Activated CD4-positive, alpha-beta memory T cell treated with anti-CD3 and anti-CD28 coated beads, Interleukin-2, amount 10 ng/mL, durations not matched to agents 7 days and 5 days (primary cell): ENCODE results near the gene COPG1. TPM values are rescaled to one million over a fixed set of nuclear protein-coding genes. Genes with fewer than 3 reads are reported as not detected.

Experiments
- CTCF ChIA-PET: fragments of 350-600 bp; sonication (Branson Sonifier 250); formaldehyde crosslinking; loops from one replicate; lab custom pipeline; 2021; ENCODE audit warnings: antibody characterized with exemption, inconsistent platforms; lab: Charles Lee
- POLR2A ChIA-PET: fragments of 350-600 bp; sonication (Branson Sonifier 250); formaldehyde crosslinking; loops from one replicate; lab custom pipeline; 2021; ENCODE audit warnings: antibody characterized with exemption; lab: Charles Lee
- DNase-seq: peaks from one replicate; pipeline ENCODE4 v3.0.0-alpha.2; 2020
- H3K27ac Mint-ChIP-seq: one replicate; pipeline ENCODE4 v1.8.0; 2021; ENCODE audit warnings: mild to moderate bottlenecking, mixed read lengths
- H3K27me3 Mint-ChIP-seq: one replicate; pipeline ENCODE4 v1.8.0; 2021; ENCODE audit warnings: mixed read lengths
- H3K36me3 Mint-ChIP-seq: one replicate; pipeline ENCODE4 v1.8.0; 2021; ENCODE audit warnings: low read depth, mixed read lengths
- H3K4me1 Mint-ChIP-seq: one replicate; pipeline ENCODE4 v1.8.0; 2021; ENCODE audit warnings: mixed read lengths
- H3K4me3 Mint-ChIP-seq: one replicate; pipeline ENCODE4 v1.8.0; 2021; ENCODE audit warnings: mild to moderate bottlenecking, mixed read lengths
- H3K9me3 Mint-ChIP-seq: one replicate; pipeline ENCODE4 v1.8.0; 2021; ENCODE audit warnings: mixed read lengths
- total RNA-seq, 2 experiments: library from RNA; stranded (reverse); gene quantifications; one replicate each; pipeline ENCODE4 v1.2.3, GENCODE V29; 2021

COPG1 gene
- total RNA-seq, 2 experiments from 2014 or later = 157 TPM

DNA sequence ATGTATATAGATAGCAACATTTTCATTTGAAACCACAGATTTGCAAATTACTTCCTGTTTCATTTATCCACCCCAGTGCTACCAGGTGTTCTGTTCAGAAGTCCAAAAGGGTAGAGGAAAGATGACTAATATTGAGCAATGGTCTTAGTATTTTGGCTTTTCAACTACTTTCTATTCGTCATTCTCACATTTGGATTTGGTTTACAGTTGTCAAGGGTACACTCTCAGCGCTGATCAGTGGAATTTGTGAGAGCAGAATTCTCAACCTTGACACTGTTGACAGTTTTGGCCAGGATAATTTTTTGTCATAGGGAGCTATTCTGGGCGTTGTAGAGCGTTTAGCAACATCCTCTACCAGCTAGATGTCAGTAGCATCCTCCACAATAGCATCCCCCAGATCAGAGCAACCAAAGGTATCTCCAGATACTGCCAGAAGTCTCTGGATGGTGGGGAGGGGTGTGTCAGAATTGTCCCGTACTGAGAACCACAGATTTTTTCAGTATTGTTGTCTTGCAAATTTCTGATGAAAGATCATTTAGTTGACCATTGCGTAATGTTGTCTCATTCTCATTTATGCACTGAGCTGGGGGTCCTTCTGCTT lies 33.4 kb downstream of the COPG1 start:
- Mint-ChIP-seq H3K4me1 (peaks cover 46% of the 10 kb centered on the region), H3K27me3 (no peaks in the 10 kb centered on the region), H3K27ac (peak overlapping the region; percentile 76), H3K9me3 (no peaks in the 10 kb centered on the region), H3K4me3 (no peak overlapping the region), H3K36me3 (peaks cover 44% of the 10 kb centered on the region)
- CTCF ChIA-PET = interaction anchor here (0.8 to 1.7 kb wide), 3 partner anchors 33 to 312 kb away, joined by 3 to 7 read pairs (median 6); a partner anchor contains a TSS
- POLR2A ChIA-PET = interaction anchor here (0.9 to 9.1 kb wide), 4 partner anchors 32 to 162 kb away, joined by 3 to 197 read pairs (median 5); partner anchors contain the start of gene CNBP
- no peak for DNase-seq

DNA sequence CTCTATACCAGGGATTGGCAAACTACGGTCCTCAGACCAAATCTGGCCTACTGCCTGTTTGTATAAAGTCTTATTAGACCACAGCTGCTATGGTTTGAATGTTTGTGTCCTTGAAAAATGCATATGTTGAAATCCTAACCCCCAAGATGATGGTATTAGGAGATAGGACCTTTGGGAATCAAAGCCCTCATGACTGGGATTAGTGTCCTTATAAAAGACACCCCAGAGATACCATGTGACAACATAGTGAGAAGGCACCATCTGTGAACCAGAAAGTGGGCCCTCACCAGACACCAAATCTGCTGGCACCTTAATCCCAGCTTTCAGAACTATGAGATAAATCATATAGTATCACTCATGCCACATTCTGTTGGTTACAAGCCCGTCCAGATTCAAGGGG lies 36.7 kb downstream of the COPG1 start:
- peaks cover 25% of the 10 kb centered on the region for H3K4me1 Mint-ChIP-seq
- no peak overlapping the region for H3K4me3 Mint-ChIP-seq
- no peak overlapping the region for H3K27ac Mint-ChIP-seq
- DNase-seq = no peak
- ChIA-PET POLR2A (no interaction called here), CTCF (no interaction called here)
- peaks cover 40% of the 10 kb centered on the region for H3K36me3 Mint-ChIP-seq
- H3K27me3 Mint-ChIP-seq = no peaks in the 10 kb centered on the region
- H3K9me3 Mint-ChIP-seq = no peaks in the 10 kb centered on the region

DNA sequence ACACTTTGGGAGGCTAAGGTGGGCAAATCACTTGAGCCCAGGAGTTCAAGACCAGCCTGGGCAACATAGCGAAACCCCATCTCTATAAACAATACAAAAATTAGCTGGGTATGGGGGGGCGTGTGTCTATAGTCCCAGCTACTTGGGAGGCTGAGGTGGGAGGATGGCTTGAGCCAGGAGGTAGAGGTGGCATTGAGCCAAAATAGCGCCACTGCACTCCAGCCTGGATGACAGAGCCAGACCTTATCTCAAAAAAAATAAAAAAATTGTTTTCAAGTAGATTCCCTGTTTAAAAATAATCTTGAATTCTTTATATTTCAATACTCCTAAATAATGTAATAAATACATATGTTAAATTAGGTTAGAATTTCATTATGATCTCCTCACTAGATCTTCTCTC lies 39.0 kb downstream of the COPG1 start:
- Mint-ChIP-seq H3K9me3 (no peaks in the 10 kb centered on the region), H3K27me3 (no peaks in the 10 kb centered on the region), H3K4me3 (no peak overlapping the region), H3K27ac (no peak overlapping the region), H3K4me1 (peaks cover 3% of the 10 kb centered on the region), H3K36me3 (peaks cover 47% of the 10 kb centered on the region)
- POLR2A ChIA-PET = interaction anchor here (1.4 kb wide), 1 partner anchor 8 kb away, joined by 4 read pairs; no protein-coding TSS in a partner anchor
- DNase-seq = no peak
- CTCF ChIA-PET = interaction anchor here (1.4 to 3.8 kb wide), 2 partner anchors 9 to 10 kb away, joined by 3 to 13 read pairs; partner anchors contain the start of gene HMCES

DNA sequence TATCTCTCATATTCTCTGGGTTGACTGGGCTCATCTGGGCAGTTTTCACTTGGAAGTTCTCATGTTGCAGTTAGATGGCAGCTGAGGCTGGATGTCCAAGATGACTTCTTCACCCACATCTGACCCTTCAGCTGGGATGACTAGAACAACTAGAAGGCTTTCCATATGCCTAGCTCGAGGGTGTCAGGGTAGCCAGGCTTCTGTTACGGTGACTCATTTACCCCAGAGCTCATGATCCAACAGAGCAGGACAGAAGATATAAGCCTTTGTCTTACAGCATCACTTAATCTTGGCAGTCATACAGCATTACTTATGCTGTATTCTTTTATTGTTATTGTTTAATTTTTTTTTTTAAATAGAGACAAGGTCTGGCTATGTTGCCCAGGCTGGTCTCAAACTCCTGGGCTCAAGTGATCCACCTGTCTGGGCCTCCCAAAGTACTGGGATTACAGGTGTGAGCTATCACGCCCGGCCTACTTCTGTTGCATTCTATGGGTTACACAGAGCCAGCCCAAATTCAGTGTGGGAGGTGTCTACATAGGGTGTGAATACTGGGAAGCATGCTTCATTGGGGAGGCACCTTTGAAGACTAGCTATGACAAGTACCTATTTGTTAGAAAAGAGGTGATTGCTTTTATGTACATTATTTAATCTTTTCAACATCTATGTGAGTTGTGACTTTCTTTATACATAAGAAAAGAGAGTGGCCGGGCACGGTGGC lies 40.0 kb downstream of the COPG1 start:
- Mint-ChIP-seq H3K4me3 (no peak overlapping the region), H3K36me3 (peaks cover 51% of the 10 kb centered on the region), H3K27ac (no peak overlapping the region), H3K9me3 (no peaks in the 10 kb centered on the region), H3K4me1 (no peaks in the 10 kb centered on the region), H3K27me3 (no peaks in the 10 kb centered on the region)
- DNase-seq = no peak
- ChIA-PET POLR2A (interaction anchor here (1.0 to 1.4 kb wide), 2 partner anchors 9 to 28 kb away, joined by 4 read pairs; no protein-coding TSS in a partner anchor), CTCF (interaction anchor here (1.4 to 3.8 kb wide), 2 partner anchors 8 to 10 kb away, joined by 3 to 13 read pairs; partner anchors contain the start of gene HMCES)

DNA sequence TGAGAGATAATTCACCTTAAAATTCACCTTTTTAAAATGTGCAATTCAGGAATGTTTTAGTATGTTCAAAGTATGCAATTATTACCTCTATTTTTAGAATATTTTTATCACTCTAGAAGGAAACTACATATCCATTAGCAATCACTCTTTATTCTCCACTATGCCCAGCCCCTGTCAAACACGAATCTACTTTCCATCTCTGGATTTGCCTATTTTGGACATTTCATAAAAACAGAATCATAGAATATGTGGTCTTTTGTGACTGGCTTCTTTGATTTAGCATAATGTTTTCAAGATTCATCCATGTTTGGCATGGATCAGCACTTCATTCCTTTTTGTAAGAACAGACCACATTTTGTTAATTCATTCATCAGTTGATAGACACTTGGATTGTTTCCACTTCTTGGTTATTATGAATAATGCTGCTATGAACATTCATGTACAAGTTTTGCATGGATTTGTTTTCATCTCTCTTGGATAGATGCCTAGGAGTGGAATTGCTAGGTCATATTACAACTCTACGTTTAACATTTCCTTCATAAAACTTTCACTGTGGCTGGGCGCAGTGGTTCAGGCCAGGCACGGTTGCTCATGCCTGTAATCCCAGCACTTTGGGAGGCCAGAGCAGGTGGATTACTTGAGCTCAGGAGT lies 42.0 kb downstream of the COPG1 start:
- peak overlapping the region; percentile 44 for H3K27ac Mint-ChIP-seq
- no peaks in the 10 kb centered on the region for H3K9me3 Mint-ChIP-seq
- CTCF ChIA-PET = interaction anchor here (1.7 to 3.8 kb wide), 2 partner anchors 12 to 25 kb away, joined by 6 to 13 read pairs; partner anchors contain the start of gene HMCES
- no peaks in the 10 kb centered on the region for H3K4me1 Mint-ChIP-seq
- no peak overlapping the region for H3K4me3 Mint-ChIP-seq
- no peaks in the 10 kb centered on the region for H3K27me3 Mint-ChIP-seq
- peaks cover 52% of the 10 kb centered on the region for H3K36me3 Mint-ChIP-seq
- POLR2A ChIA-PET = interaction anchor here (0.7 to 2.8 kb wide), 3 partner anchors 12 to 24 kb away, joined by 3 to 20 read pairs (median 3); a partner anchor contains a TSS
- DNase-seq = no peak

DNA sequence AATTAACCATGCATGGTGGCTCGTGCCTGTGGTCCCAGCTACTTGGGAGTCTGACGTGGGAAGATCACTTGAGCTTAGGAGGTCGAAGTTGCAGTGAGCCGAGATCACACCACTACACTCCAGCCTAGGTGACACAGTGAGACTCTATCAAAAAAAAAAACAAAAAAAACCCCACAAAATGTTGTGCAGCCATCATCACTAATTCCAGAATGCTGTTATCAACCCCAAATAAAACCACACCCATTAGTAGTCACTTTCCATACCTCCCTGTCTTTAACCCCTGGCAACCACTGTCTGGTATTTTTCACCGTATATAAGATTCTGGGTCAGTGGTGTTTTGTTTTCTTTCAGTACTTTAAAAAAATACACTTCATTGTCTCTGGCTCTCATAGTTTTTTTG lies 45.9 kb downstream of the COPG1 start:
- H3K4me3 Mint-ChIP-seq = no peak overlapping the region
- H3K36me3 Mint-ChIP-seq = peaks cover 53% of the 10 kb centered on the region
- ChIA-PET CTCF (interaction anchor here (3.1 kb wide), 1 partner anchor 21 kb away, joined by 9 read pairs; a partner anchor contains a TSS), POLR2A (no interaction called here)
- H3K27me3 Mint-ChIP-seq = no peaks in the 10 kb centered on the region
- DNase-seq = no peak
- no peak overlapping the region for H3K27ac Mint-ChIP-seq
- no peaks in the 10 kb centered on the region for H3K9me3 Mint-ChIP-seq
- no peaks in the 10 kb centered on the region for H3K4me1 Mint-ChIP-seq

DNA sequence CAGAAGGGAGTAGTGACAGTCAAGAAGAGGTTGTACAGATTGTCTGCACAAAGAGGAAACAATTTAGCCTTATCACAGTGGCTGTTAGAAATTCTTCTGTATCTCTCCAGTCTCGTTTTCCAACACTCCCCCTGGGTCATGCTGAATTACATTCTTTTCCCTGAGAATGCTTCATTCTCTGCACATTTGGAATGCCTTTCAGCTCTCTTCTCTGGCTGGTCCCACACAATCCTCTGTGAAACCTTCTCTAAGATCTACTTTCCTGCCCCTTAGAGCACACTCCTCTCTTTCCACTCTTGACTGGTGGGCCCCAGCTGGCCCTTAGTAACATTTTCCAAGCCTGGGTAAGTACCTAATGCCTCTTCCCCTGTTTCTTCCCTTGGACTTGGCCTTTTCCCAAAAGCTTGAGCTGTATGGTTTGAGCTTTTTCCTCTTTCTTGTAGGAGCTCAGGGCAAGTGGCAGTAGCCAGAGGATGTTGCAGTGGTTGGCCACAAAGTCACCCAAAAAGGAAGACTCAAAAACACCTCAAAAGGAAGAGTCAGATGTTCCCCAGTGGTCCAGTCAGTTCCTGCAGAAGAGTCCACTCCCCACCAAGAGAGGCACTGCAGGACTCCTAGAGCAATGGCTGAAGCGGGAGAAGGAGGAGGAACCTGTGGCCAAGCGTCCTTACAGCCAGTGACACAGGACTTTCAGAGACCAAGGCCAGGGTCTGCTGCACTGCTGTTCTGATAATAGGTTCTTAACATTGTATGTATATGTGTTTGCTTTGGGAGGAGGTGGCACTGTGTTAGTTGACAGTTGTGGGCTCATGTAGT lies 54.9 kb downstream of the COPG1 start:
- Mint-ChIP-seq H3K27ac (peak overlapping the region; percentile 38), H3K9me3 (no peaks in the 10 kb centered on the region), H3K36me3 (peaks cover 41% of the 10 kb centered on the region), H3K4me3 (no peak overlapping the region), H3K4me1 (peaks cover 29% of the 10 kb centered on the region), H3K27me3 (no peaks in the 10 kb centered on the region)
- ChIA-PET POLR2A (interaction anchor here (1.3 to 10.1 kb wide), 2 partner anchors 9 to 55 kb away, joined by 3 to 103 read pairs; partner anchors contain the start of gene COPG1), CTCF (interaction anchor here (1.2 to 1.5 kb wide), 3 partner anchors 9 to 79 kb away, joined by 4 to 8 read pairs (median 4); a partner anchor contains a TSS)
- DNase-seq = no peak

DNA sequence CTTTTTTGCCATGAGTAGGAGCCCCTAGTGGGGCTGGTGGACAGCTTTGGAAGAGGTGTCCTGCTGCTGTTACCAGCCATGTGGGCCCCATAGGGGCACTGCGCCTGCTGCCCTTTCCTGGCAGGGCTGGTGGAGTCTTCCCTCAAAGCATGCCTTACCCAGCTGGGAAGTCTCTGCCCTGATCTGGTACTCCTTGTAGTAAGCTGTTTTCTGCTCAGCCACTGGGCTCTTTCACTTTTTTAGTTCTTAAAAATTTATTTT lies 55.5 kb downstream of the COPG1 start:
- Mint-ChIP-seq H3K4me3 (no peak overlapping the region), H3K9me3 (no peaks in the 10 kb centered on the region), H3K27ac (peak overlapping the region; percentile 38), H3K27me3 (no peaks in the 10 kb centered on the region), H3K4me1 (peaks cover 29% of the 10 kb centered on the region), H3K36me3 (peaks cover 41% of the 10 kb centered on the region)
- no peak for DNase-seq
- POLR2A ChIA-PET = interaction anchor here (1.3 to 10.1 kb wide), 2 partner anchors 9 to 56 kb away, joined by 3 to 103 read pairs; partner anchors contain the start of gene COPG1
- CTCF ChIA-PET = interaction anchor here (1.2 to 1.5 kb wide), 3 partner anchors 9 to 78 kb away, joined by 4 to 8 read pairs (median 4); a partner anchor contains a TSS

DNA sequence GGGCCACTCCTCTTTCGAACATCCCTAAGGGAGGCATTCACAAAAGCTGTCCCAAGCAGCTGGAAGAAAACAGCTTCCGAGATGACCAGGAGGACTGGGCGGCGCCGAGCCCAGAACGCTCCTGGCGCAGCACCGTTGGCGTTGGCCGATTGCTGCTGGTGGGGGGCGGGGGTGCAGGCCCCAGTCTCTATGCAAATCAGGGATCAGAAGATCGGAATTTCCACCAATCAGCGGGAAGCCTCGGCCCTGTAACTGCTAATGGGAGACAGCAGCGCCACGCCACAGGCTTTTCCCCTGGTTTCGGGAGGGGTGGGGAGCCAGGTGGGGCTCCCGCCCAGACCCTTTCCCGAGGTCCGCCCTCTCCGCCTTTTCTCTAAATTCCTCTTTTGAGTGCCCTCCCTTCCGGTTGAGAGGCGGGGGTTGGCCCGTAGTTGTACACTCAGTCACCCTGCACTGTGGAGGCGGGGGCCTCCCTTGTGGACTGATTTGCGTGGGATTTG lies 56.2 kb downstream of the COPG1 start:
- H3K4me3 Mint-ChIP-seq = no peak overlapping the region
- POLR2A ChIA-PET = interaction anchor here (1.3 to 10.1 kb wide), 3 partner anchors 8 to 57 kb away, joined by 3 to 103 read pairs (median 29); partner anchors contain the start of gene COPG1
- peaks cover 41% of the 10 kb centered on the region for H3K36me3 Mint-ChIP-seq
- peaks cover 29% of the 10 kb centered on the region for H3K4me1 Mint-ChIP-seq
- DNase-seq = no peak
- H3K27me3 Mint-ChIP-seq = no peaks in the 10 kb centered on the region
- H3K9me3 Mint-ChIP-seq = no peaks in the 10 kb centered on the region
- no peak overlapping the region for H3K27ac Mint-ChIP-seq
- CTCF ChIA-PET = interaction anchor here (1.2 kb wide), 1 partner anchor 78 kb away, joined by 4 read pairs; no protein-coding TSS in a partner anchor

DNA sequence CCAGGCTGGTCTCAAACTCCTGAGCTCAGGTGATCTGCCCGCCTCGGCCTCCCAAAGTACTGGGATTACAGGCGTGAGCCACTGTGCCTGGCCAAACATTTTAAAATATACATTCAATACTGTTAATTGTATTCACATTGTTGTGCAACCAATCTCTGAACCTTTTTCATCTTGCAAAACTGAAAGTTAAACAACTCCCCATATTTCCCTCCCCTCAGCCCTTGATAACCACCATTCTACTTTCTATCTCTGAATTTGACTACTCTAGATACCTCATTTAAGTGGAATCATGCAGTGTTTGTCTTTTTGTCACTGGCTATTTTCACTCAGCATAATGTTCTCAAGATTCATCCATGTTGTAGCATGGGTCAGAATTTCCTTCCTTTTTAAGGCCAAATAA lies 59.2 kb downstream of the COPG1 start:
- Mint-ChIP-seq H3K4me3 (no peak overlapping the region), H3K9me3 (no peaks in the 10 kb centered on the region), H3K27ac (no peak overlapping the region), H3K36me3 (peaks cover 30% of the 10 kb centered on the region), H3K4me1 (peaks cover 48% of the 10 kb centered on the region), H3K27me3 (no peaks in the 10 kb centered on the region)
- ChIA-PET POLR2A (interaction anchor here (1.0 to 3.0 kb wide), 2 partner anchors 8 to 29 kb away, joined by 4 to 29 read pairs; a partner anchor contains a TSS), CTCF (no interaction called here)
- DNase-seq = no peak

DNA sequence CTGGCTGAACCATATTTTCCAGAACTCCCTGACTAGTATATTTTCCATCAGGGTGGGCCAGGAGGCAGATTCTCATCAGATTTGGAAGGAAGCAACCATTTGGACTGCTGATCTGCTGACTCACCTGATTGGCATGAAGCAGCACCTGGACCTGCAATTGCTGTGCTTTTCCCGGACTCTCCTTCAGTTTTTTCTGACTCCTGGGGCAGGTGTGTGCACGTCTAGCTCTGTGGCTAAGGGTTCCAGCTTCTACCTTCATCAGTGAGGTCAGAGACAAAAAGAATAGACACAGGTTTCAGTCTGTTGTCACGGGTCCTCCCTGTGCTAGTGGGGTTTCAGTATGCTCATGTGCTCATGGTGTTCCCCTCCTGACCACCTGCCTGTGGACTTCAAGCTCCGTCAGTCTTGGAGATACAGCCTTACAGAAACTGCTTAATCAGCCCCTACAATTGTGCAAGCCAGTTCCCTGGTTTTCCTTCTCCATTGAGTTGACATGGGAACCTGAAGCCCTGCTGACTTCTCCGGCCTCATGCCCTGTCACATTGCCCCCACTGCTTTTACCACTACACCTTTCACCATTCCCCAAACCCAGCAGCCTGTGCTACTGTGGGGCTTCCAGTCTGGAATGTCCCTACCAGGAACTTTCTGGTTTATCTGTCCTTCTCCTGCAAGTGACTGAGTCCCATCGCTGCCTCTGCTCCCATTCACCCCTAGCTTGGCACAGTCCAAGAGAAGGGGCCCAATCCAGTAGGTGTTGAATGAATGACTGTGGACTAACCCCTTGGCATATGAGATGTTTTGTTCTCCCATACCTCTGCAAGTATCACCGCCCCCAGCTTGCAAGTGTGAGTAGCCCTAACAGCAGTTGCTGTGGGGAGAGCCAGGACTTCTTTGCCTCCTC lies 61.0 kb downstream of the COPG1 start:
- DNase-seq = no peak
- H3K4me1 Mint-ChIP-seq = peaks cover 43% of the 10 kb centered on the region
- POLR2A ChIA-PET = interaction anchor here (0.8 to 8.4 kb wide), 5 partner anchors 10 to 90 kb away, joined by 3 to 197 read pairs (median 5); partner anchors contain the start of genes COPG1 and HMCES
- H3K9me3 Mint-ChIP-seq = no peaks in the 10 kb centered on the region
- H3K27me3 Mint-ChIP-seq = no peaks in the 10 kb centered on the region
- peaks cover 28% of the 10 kb centered on the region for H3K36me3 Mint-ChIP-seq
- no peak overlapping the region for H3K27ac Mint-ChIP-seq
- H3K4me3 Mint-ChIP-seq = no peak overlapping the region
- CTCF ChIA-PET = no interaction called here
